ENCODE results near the gene TNS3. TPM values are rescaled to one million over a fixed set of nuclear protein-coding genes. Genes with fewer than 3 reads are reported as not detected.
"Not testable (repeated sequence)": the region's sequence is repeated elsewhere in the genome, so short reads cannot be mapped to it uniquely, and the experiment has no call there.

The TNS3 gene
- total RNA-seq, 1 donor from 2014 or later: 30.3 TPM

DNA sequence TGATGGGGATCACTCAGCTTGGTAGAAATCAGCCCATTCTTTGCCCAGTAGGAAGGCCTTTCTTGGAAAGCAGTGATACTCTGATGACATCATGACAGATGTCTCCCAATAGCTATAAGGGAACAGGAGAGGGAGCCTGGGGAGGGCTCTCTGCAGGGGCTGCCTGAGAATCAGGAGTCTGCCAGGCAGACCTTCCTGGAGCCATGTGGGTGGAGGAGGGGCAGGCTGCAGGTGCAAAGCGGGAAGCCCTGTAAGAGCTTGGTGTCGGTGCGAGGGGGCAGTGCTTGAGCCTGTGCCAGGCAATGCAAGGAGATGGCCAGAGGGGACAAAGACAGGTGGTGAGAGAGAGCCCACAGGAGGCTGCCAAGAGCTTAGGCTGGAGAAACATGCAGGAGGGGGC is 5.0 kb upstream of the TNS3 start:
- Mint-ChIP-seq H3K27me3 (no peaks in the 10 kb centered on the region), H3K27ac (no peak overlapping the region), H3K4me1 (peaks cover 32% of the 10 kb centered on the region), H3K9me3 (no peaks in the 10 kb centered on the region), H3K36me3 (ENCODE audit: low read depth) (no peaks in the 10 kb centered on the region), H3K4me3 (no peak overlapping the region)
- no peak for DNase-seq
- TF ChIP-seq, protein P1, sequence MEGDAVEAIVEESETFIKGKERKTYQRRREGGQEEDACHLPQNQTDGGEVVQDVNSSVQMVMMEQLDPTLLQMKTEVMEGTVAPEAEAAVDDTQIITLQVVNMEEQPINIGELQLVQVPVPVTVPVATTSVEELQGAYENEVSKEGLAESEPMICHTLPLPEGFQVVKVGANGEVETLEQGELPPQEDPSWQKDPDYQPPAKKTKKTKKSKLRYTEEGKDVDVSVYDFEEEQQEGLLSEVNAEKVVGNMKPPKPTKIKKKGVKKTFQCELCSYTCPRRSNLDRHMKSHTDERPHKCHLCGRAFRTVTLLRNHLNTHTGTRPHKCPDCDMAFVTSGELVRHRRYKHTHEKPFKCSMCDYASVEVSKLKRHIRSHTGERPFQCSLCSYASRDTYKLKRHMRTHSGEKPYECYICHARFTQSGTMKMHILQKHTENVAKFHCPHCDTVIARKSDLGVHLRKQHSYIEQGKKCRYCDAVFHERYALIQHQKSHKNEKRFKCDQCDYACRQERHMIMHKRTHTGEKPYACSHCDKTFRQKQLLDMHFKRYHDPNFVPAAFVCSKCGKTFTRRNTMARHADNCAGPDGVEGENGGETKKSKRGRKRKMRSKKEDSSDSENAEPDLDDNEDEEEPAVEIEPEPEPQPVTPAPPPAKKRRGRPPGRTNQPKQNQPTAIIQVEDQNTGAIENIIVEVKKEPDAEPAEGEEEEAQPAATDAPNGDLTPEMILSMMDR (IDR thresholded peaks at IDR 0.05): no peak
- CTCF ChIA-PET: no interaction called here
- ATAC-seq (ENCODE audit: low read depth): no peak
- POLR2A ChIA-PET: interaction anchor here (0.5 to 0.6 kb wide), 2 partner anchors 98 to 158 kb away, joined by 3 read pairs; no protein-coding TSS in a partner anchor
- intact Hi-C loops (cut with micrococcal nuclease): no loop called here

DNA sequence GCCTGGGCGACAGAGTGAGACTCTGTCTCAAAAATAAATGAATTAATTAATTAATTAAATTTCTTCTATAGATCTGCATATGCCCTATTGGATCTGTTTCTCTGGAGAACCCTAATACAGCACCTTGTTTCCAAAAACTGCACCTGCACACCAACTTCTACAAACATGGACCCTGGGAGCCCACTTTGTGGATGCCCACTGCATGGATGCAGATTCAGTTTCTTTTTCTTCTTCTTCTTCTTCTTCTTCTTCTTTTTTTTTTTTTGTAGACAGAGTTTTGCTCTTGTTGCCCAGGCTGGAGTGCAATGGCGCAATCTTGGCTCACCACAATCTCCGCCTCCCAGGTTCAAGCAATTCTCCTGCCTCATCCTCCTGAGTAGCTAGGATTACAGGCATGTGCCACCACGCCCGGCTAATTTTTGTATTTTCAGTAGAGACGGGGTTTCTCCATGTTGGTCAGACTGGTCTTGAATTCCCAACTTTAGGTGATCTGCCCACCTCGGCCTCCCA is 4.3 kb upstream of the TNS3 start:
- H3K4me1 Mint-ChIP-seq: peaks cover 32% of the 10 kb centered on the region
- POLR2A ChIA-PET; intact Hi-C loops (cut with micrococcal nuclease); ATAC-seq (ENCODE audit: low read depth); CTCF ChIA-PET; H3K27me3 Mint-ChIP-seq; DNase-seq; H3K36me3 Mint-ChIP-seq (ENCODE audit: low read depth); H3K9me3 Mint-ChIP-seq; H3K4me3 Mint-ChIP-seq: not testable (repeated sequence)
- H3K27ac Mint-ChIP-seq: peak overlapping the region; percentile 18

DNA sequence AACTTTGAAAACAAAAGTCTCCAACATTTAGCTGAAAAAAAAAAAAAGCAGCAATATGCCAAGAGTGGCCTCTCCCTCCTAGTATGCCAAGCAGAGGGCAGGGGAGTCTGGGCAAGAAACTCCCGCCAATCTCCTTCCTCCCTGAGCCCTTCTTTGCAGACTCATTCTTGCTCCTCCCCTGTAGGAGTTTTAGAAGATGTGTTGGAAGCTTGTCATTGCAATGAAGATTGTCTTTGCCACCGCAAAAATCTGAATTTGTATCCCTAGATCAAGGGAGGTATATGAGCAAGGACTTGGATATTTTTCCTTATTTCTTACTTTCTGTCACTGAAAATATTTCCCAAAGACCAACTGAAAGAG is 2.6 kb upstream of the TNS3 start:
- CTCF ChIA-PET: no interaction called here
- H3K4me3 Mint-ChIP-seq: peak overlapping the region; percentile 44
- no peak overlapping the region for H3K27ac Mint-ChIP-seq
- DNase-seq (no peak), ATAC-seq (ENCODE audit: low read depth) (no peak)
- POLR2A ChIA-PET: interaction anchor here (0.6 to 1.3 kb wide), 2 partner anchors 41 to 187 kb away, joined by 3 to 4 read pairs; no protein-coding TSS in a partner anchor
- no peaks in the 10 kb centered on the region for H3K9me3 Mint-ChIP-seq
- H3K4me1 Mint-ChIP-seq: peaks cover 41% of the 10 kb centered on the region
- intact Hi-C loops (cut with micrococcal nuclease): loop anchor here (5.0 kb wide), 2 partner anchors 223 to 353 kb away; no protein-coding TSS in a partner anchor
- H3K36me3 Mint-ChIP-seq (ENCODE audit: low read depth): no peaks in the 10 kb centered on the region
- TF ChIP-seq, protein P1 (IDR thresholded peaks at IDR 0.05): no peak
- H3K27me3 Mint-ChIP-seq: no peaks in the 10 kb centered on the region

DNA sequence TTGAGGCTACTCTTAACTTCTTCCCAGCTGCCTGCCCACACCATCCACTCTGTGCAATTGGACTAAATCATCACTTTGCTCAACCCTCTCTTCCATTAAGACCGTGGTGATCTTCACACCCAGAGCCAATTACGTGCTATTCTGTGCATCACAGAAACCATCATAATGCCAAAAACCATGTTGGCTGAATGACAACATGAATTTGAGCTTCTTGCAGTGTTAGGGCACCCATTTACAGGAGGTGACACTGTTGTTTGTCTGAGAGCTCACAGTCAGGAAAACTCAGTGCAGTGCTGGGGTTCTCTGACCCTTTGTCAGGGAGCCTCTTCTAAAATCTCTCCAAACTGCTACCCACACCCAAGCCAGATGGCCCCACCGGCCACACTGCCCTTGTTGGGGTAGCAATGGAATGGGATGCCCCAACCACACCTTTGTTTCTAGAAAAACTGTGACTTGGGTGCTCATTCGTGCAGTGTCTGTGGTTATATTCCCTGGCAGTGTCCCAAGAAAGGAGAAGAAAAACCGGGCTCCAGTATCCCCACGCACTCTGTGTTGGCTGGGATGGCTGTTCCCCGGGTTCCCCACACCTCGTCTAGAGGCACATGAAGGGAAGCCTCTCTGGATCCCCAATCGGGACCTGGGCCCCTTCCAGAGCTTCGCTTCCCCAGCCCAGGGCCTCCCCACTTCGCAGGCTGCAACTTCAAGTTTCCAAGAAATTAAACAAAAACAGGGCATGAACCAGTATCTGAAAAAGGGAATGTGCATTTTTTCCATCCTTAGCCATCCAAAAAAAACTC is 2.0 kb upstream of the TNS3 start:
- ATAC-seq (ENCODE audit: low read depth) (no peak), DNase-seq (no peak)
- H3K4me3 Mint-ChIP-seq: peak overlapping the region; percentile 44
- H3K36me3 Mint-ChIP-seq (ENCODE audit: low read depth): no peaks in the 10 kb centered on the region
- H3K4me1 Mint-ChIP-seq: peaks cover 45% of the 10 kb centered on the region
- intact Hi-C loops (cut with micrococcal nuclease): loop anchor here (2.0 to 5.0 kb wide), 3 partner anchors 17 to 353 kb away; no protein-coding TSS in a partner anchor
- TF ChIP-seq, protein P1 (IDR thresholded peaks at IDR 0.05): no peak
- ChIA-PET POLR2A (interaction anchor here (0.6 to 1.3 kb wide), 2 partner anchors 9 to 187 kb away, joined by 3 read pairs; no protein-coding TSS in a partner anchor), CTCF (interaction anchor here (0.6 kb wide), 1 partner anchor 29 kb away, joined by 3 read pairs; no protein-coding TSS in a partner anchor)
- H3K27me3 Mint-ChIP-seq: no peaks in the 10 kb centered on the region
- no peak overlapping the region for H3K27ac Mint-ChIP-seq
- H3K9me3 Mint-ChIP-seq: no peaks in the 10 kb centered on the region

DNA sequence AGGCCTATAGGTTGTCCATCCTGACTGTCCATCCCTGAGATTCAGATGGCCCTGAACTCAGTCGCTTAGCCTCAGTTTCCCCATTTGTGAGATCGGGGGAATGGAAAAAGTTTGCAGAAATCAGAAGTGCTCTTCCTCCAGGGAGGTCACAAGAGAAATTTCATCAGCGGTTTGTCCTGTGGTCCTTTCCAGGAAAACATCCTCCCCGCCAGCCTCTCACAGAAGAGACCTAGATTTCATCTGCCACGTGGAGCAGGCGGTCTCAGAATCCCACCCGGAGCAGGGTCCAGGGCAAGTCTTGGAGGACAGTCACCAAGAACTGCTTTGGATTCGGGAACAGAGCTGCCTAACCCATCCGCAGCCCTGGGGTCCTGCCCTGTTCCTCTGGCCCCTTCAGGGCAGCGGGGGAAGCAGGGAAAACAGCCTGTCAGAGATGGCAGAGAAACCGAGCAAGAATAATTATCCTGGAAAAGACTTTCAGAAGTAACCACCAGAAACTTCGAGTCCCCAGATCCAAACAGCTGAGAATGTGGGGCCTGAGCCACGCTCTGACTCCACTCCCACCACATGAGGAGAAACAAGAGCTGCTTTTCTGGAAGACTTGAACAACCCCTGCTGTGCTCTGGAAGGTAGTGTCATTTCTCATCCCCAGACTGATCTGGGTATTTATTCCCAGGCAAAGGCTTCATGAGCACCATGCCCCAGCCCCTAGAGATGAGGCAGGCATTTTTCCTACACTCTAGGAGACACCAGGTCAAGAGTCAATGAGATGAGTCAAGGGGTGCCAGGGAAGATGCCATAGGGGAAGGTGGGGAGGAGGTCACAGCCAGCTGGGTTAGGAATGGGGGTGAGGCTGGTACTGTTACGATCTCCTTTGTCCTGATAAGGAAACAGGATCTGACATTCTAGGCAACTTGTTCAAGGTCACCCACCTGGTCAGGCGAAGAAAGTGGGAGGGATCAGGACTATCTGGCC is 1.1 kb upstream of the TNS3 start:
- intact Hi-C loops (cut with micrococcal nuclease): loop anchor here (1.0 to 5.0 kb wide), 4 partner anchors 18 to 354 kb away; no protein-coding TSS in a partner anchor
- H3K4me1 Mint-ChIP-seq: peaks cover 48% of the 10 kb centered on the region
- DNase-seq (no peak), ATAC-seq (ENCODE audit: low read depth) (no peak)
- H3K4me3 Mint-ChIP-seq: peak overlapping the region; percentile 70
- H3K27ac Mint-ChIP-seq: peak overlapping the region; percentile 61
- no peaks in the 10 kb centered on the region for H3K36me3 Mint-ChIP-seq (ENCODE audit: low read depth)
- ChIA-PET POLR2A (interaction anchor here (0.6 to 2.8 kb wide), 4 partner anchors 12 to 102 kb away, joined by 4 to 18 read pairs (median 8); no protein-coding TSS in a partner anchor), CTCF (interaction anchor here (0.6 to 1.8 kb wide), 2 partner anchors 28 to 236 kb away, joined by 3 to 5 read pairs; no protein-coding TSS in a partner anchor)
- H3K27me3 Mint-ChIP-seq: no peaks in the 10 kb centered on the region
- TF ChIP-seq, protein P1 (IDR thresholded peaks at IDR 0.05): no peak
- H3K9me3 Mint-ChIP-seq: no peaks in the 10 kb centered on the region

Data from activated B cell treated with CpG ODN at 0.5 μM for 24 hours (primary cell).